Measurements from ENCODE around the gene MARCHF10.
A peak's percentile ranks its signal among the peaks of the same experiment; 100 is the strongest.
"Not testable (repeated sequence)": the region's sequence is repeated elsewhere in the genome, so short reads cannot be mapped to it uniquely, and the experiment has no call there.

MARCHF10 gene

GRCh38 chr17:62785983-62786382, 22.1 kb downstream of the MARCHF10 start:
- not testable (repeated sequence) for DNase-seq

- no peak for DNase-seq
These were observed 25.3 kb downstream of the MARCHF10 start for GRCh38 chr17:62782730-62783270.

GRCh38 chr17:62781831-62782251, 26.3 kb downstream of the MARCHF10 start:
- no peak for DNase-seq

- no peak for DNase-seq
These were observed 26.8 kb downstream of the MARCHF10 start for GRCh38 chr17:62781356-62781755.

GRCh38 chr17:62780951-62781350, 27.2 kb downstream of the MARCHF10 start:
- DNase-seq = no peak

- DNase-seq = no peak
These were observed 27.8 kb downstream of the MARCHF10 start for GRCh38 chr17:62780269-62780668.

GRCh38 chr17:62778990-62779681, 29.0 kb downstream of the MARCHF10 start:
- DNase-seq = no peak

- no peak for DNase-seq
These were observed 32.2 kb downstream of the MARCHF10 start for GRCh38 chr17:62775876-62776275.

GRCh38 chr17:62774338-62774737, 33.8 kb downstream of the MARCHF10 start:
- no peak for DNase-seq

GRCh38 chr17:62767997-62768396, 40.1 kb downstream of the MARCHF10 start:
- DNase-seq = no peak

GRCh38 chr17:62765351-62765750, 42.8 kb downstream of the MARCHF10 start:
- no peak for DNase-seq

GRCh38 chr17:62763891-62764600, 44.1 kb downstream of the MARCHF10 start:
- DNase-seq = no peak

GRCh38 chr17:62761884-62762283, 46.2 kb downstream of the MARCHF10 start:
- no peak for DNase-seq

GRCh38 chr17:62760945-62761267, 47.2 kb downstream of the MARCHF10 start:
- DNase-seq = no peak

- no peak for DNase-seq
These were observed 47.8 kb downstream of the MARCHF10 start for GRCh38 chr17:62760059-62760944.

GRCh38 chr17:62757500-62757951, 50.6 kb downstream of the MARCHF10 start:
- DNase-seq = no peak

- DNase-seq = no peak
These were observed 51.9 kb downstream of the MARCHF10 start for GRCh38 chr17:62756198-62756597.

- DNase-seq = no peak
These were observed 52.8 kb downstream of the MARCHF10 start for GRCh38 chr17:62755141-62755851.

- DNase-seq = no peak
These were observed 53.5 kb downstream of the MARCHF10 start for GRCh38 chr17:62754631-62755030.

GRCh38 chr17:62753562-62753961, 54.6 kb downstream of the MARCHF10 start:
- DNase-seq = no peak

GRCh38 chr17:62751060-62751691, 56.9 kb downstream of the MARCHF10 start:
- no peak for DNase-seq

GRCh38 chr17:62750631-62751051, 57.5 kb downstream of the MARCHF10 start:
- peak; percentile 19 to 62 for DNase-seq

All from cerebellar nuclear complex (tissue), 1 donor.